Measurements from ENCODE around the gene SPACA5. TPM values are rescaled to one million over a fixed set of nuclear protein-coding genes. Genes with fewer than 3 reads are reported as not detected.
"Not testable (repeated sequence)": the region's sequence is repeated elsewhere in the genome, so short reads cannot be mapped to it uniquely, and the experiment has no call there.

The SPACA5 gene
- total RNA-seq: not detected in 2 replicates
- not detected in 2 replicates for polyA plus RNA-seq

DNA sequence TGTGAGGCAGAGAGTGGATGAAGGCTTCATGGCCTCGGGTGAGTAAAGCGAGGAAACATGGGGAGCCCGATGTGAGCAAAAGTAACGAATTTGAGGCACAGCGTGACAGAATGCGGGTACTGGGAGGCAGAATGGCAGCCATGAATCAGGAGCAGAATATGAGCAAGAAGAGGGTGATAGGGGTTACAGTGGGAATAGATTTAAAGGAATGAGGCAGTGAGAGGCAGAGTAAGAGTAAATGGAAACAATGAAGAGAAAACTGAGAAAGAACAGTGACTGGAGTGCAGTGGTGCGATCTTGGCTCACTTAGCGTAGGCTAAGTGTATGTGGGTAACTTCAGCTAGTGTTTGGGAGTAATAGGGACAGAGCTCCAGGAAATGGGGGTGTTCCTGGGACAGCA lies at the start of gene SPACA5:
TSS of gene SPACA5 (plus strand) at position 301 of the 400 bp plus-strand sequence. CDS start 815 bp downstream, outside the sequence.
- H3K4me1 ChIP-seq (ENCODE audit: insufficient read depth); H4K20me1 ChIP-seq (ENCODE audit: insufficient read depth, poor library complexity, severe bottlenecking); H3K27me3 ChIP-seq; H3K4me3 ChIP-seq; H3K36me3 ChIP-seq (replicated peaks; ENCODE audit: insufficient read depth, low read depth); H3K27ac ChIP-seq; H2AFZ ChIP-seq; H3K9me3 ChIP-seq (ENCODE audit: low read depth); H3K9me2 ChIP-seq (replicated peaks; ENCODE audit: insufficient read depth); DNase-seq (ENCODE audit: low spot score); H3K4me2 ChIP-seq; H3K79me2 ChIP-seq: not testable (repeated sequence)
- WGBS (ENCODE audit: low lambda C conversion rate, missing lambda C conversion rate): no CpG with 5 or more reads among the region's 8 CpGs

GRCh38 chrX:47958206-47958605 lies 48.6 kb upstream of the SPACA5 start:
- 59% methylated on average over 4 of the region's 4 CpGs for WGBS (ENCODE audit: low lambda C conversion rate, missing lambda C conversion rate)
- not testable (repeated sequence) for H3K27me3 ChIP-seq

GRCh38 chrX:47958761-47959342 lies 47.9 kb upstream of the SPACA5 start:
- H3K9me2 ChIP-seq (replicated peaks; ENCODE audit: insufficient read depth): no peaks in the 10 kb centered on the region
- WGBS (ENCODE audit: low lambda C conversion rate, missing lambda C conversion rate): 32% methylated on average over 4 of the region's 4 CpGs
- no peak overlapping the region for H3K27ac ChIP-seq
- H3K9me3 ChIP-seq (ENCODE audit: low read depth): peaks cover 3% of the 10 kb centered on the region
- H3K4me1 ChIP-seq (ENCODE audit: insufficient read depth): no peaks in the 10 kb centered on the region
- peak; percentile 17 for DNase-seq (ENCODE audit: low spot score)
- no peaks in the 10 kb centered on the region for H3K27me3 ChIP-seq
- H3K4me3 ChIP-seq: no peak overlapping the region
- no peak overlapping the region for H3K4me2 ChIP-seq
- no peaks in the 10 kb centered on the region for H4K20me1 ChIP-seq (ENCODE audit: insufficient read depth, poor library complexity, severe bottlenecking)
- TF ChIP-seq EZH2phosphoT487 (IDR thresholded peaks at IDR 0.05; ENCODE audit: low read depth, severe bottlenecking, unreplicated experiment): no peak
- TF ChIP-seq EZH2 (IDR thresholded peaks at IDR 0.05; ENCODE audit: borderline replicate concordance): no peak
- peak; percentile 19 for TF ChIP-seq CTCF (IDR thresholded peaks at IDR 0.05; ENCODE audit: poor library complexity)
- H3K79me2 ChIP-seq: no peaks in the 10 kb centered on the region
- no peak overlapping the region for H2AFZ ChIP-seq
- no peaks in the 10 kb centered on the region for H3K36me3 ChIP-seq (replicated peaks; ENCODE audit: insufficient read depth, low read depth)

More at GRCh38 chrX:47958206-47958605, 48.6 kb upstream of the SPACA5 start:
- not testable (repeated sequence) for H3K4me3 ChIP-seq; H3K4me1 ChIP-seq (ENCODE audit: insufficient read depth); H3K27ac ChIP-seq; H2AFZ ChIP-seq; H3K4me2 ChIP-seq; H3K9me2 ChIP-seq (replicated peaks; ENCODE audit: insufficient read depth); H4K20me1 ChIP-seq (ENCODE audit: insufficient read depth, poor library complexity, severe bottlenecking); DNase-seq (ENCODE audit: low spot score); H3K9me3 ChIP-seq (ENCODE audit: low read depth); H3K36me3 ChIP-seq (replicated peaks; ENCODE audit: insufficient read depth, low read depth); H3K79me2 ChIP-seq

GRCh38 chrX:47960406-47960805 lies 46.4 kb upstream of the SPACA5 start:
- no peaks in the 10 kb centered on the region for H3K27me3 ChIP-seq
- H3K4me1 ChIP-seq (ENCODE audit: insufficient read depth): no peaks in the 10 kb centered on the region
- H4K20me1 ChIP-seq (ENCODE audit: insufficient read depth, poor library complexity, severe bottlenecking): no peaks in the 10 kb centered on the region
- no peaks in the 10 kb centered on the region for H3K9me2 ChIP-seq (replicated peaks; ENCODE audit: insufficient read depth)
- 49% methylated on average over 2 of the region's 2 CpGs for WGBS (ENCODE audit: low lambda C conversion rate, missing lambda C conversion rate)
- no peaks in the 10 kb centered on the region for H3K36me3 ChIP-seq (replicated peaks; ENCODE audit: insufficient read depth, low read depth)
- TF ChIP-seq CTCF (IDR thresholded peaks at IDR 0.05; ENCODE audit: poor library complexity) (no peak), EZH2phosphoT487 (IDR thresholded peaks at IDR 0.05; ENCODE audit: low read depth, severe bottlenecking, unreplicated experiment) (no peak), EZH2 (IDR thresholded peaks at IDR 0.05; ENCODE audit: borderline replicate concordance) (no peak)
- H2AFZ ChIP-seq: no peak overlapping the region
- H3K27ac ChIP-seq: no peak overlapping the region
- H3K4me2 ChIP-seq: no peak overlapping the region
- peaks cover 3% of the 10 kb centered on the region for H3K9me3 ChIP-seq (ENCODE audit: low read depth)
- no peaks in the 10 kb centered on the region for H3K79me2 ChIP-seq
- DNase-seq (ENCODE audit: low spot score): no peak
- H3K4me3 ChIP-seq: no peak overlapping the region

DNA sequence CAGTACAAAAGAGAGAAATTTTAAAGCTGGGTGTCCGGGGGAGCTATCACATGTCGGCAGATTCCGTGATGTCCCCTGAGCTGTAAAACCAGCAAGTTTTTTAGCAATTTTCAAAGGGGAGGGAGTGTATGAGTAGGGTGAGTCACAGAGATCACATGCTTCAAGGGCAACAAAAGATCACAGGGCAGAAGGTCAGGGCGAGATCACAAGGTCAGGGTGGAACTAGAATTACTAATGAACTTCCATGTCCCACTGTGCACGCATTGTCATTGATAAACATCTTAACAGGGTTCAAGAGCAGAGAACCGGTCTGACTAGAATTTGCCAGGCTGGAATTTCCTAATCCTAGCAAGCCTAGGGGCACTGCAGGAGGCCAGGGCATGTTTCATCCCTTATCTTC lies 45.0 kb upstream of the SPACA5 start:
- 63% methylated on average over 6 of the region's 6 CpGs for WGBS (ENCODE audit: low lambda C conversion rate, missing lambda C conversion rate)
- DNase-seq (ENCODE audit: low spot score); H3K9me2 ChIP-seq (replicated peaks; ENCODE audit: insufficient read depth); H3K4me2 ChIP-seq; H3K4me3 ChIP-seq; H3K9me3 ChIP-seq (ENCODE audit: low read depth); H3K36me3 ChIP-seq (replicated peaks; ENCODE audit: insufficient read depth, low read depth); H2AFZ ChIP-seq; H3K27me3 ChIP-seq; H3K4me1 ChIP-seq (ENCODE audit: insufficient read depth); H4K20me1 ChIP-seq (ENCODE audit: insufficient read depth, poor library complexity, severe bottlenecking); H3K27ac ChIP-seq; H3K79me2 ChIP-seq: not testable (repeated sequence)

GRCh38 chrX:47965526-47965925 lies 41.3 kb upstream of the SPACA5 start:
- H3K4me1 ChIP-seq (ENCODE audit: insufficient read depth); DNase-seq (ENCODE audit: low spot score); H3K27me3 ChIP-seq; H3K79me2 ChIP-seq; H3K9me3 ChIP-seq (ENCODE audit: low read depth); H4K20me1 ChIP-seq (ENCODE audit: insufficient read depth, poor library complexity, severe bottlenecking); H3K27ac ChIP-seq; H3K4me3 ChIP-seq; H3K36me3 ChIP-seq (replicated peaks; ENCODE audit: insufficient read depth, low read depth); H3K4me2 ChIP-seq; H3K9me2 ChIP-seq (replicated peaks; ENCODE audit: insufficient read depth); H2AFZ ChIP-seq: not testable (repeated sequence)
- whole genome bisulfite sequencing (ENCODE audit: low lambda C conversion rate, missing lambda C conversion rate): 88% methylated on average over 11 of the region's 14 CpGs
